Vagina (tissue), 2 donors: ENCODE data around the gene ZNF292. TPM values are rescaled to one million over a fixed set of nuclear protein-coding genes. Genes with fewer than 3 reads are reported as not detected.

Experiments
- DNase-seq, 2 donors: peaks; one replicate each; pipeline ENCODE4 v3.0.0-alpha.2; 2017; ENCODE audit errors: extremely low spot score in 2 of 2
- H3K27ac ChIP-seq: fragments of 200-600 bp; sonication (generic); one replicate; pipeline ENCODE4 v1.5.1; 2019
- H3K27me3 ChIP-seq: fragments of 200-600 bp; sonication (generic); one replicate; pipeline ENCODE4 v1.5.1; 2019
- H3K36me3 ChIP-seq, 2 donors: fragments of 200-600 bp; sonication (generic); one replicate each; pipeline ENCODE4 v1.5.1; 2017 to 2019
- H3K4me1 ChIP-seq: fragments of 200-600 bp; sonication (generic); one replicate; pipeline ENCODE4 v1.5.1; 2019
- H3K4me3 ChIP-seq, 2 donors: fragments of 200-600 bp; sonication (generic); 1 replicate in 1 of 2; 2 replicates in 1 of 2; pipeline ENCODE4 v1.5.1; 2016 to 2019
- H3K9me3 ChIP-seq: fragments of 200-600 bp; sonication (generic); one replicate; pipeline ENCODE4 v1.5.1; 2019
- CTCF ChIP-seq, 3 experiments: fragments of 450-650 bp in 2 of 3; fragments of 200-600 bp in 1 of 3; sonication (generic) in 1 of 3; IDR thresholded peaks; one replicate each; pipeline ENCODE4 v1.5.1; 2017 to 2019; ENCODE audit warnings: antibody characterized with exemption in 3 of 3, mild to moderate bottlenecking in 2 of 3, moderate library complexity in 2 of 3
- POLR2A ChIP-seq, 2 donors: fragments of 450-650 bp; IDR thresholded peaks; one replicate each; pipeline ENCODE4 v1.6.1; 2017; ENCODE audit warnings: antibody characterized with exemption in 2 of 2, mild to moderate bottlenecking in 2 of 2, moderate library complexity in 2 of 2
- POLR2AphosphoS5 ChIP-seq, 2 donors: sonication (generic); formaldehyde crosslinking; IDR thresholded peaks; one replicate each; pipeline ENCODE4 v1.9.0; 2017; ENCODE audit warnings: antibody characterized with exemption in 2 of 2, mild to moderate bottlenecking in 2 of 2, low read depth in 1 of 2; ENCODE audit not compliant: insufficient read depth in 1 of 2
- intact Hi-C: fragments of 100-400 bp; cut with DNase I; formaldehyde crosslinking; loops from one replicate; pipeline ENCODE4 v1.15.1; 2023
- total RNA-seq: library from RNA; depleted of rRNA; stranded (reverse); fragments of >200 nt; gene quantifications from one replicate; pipeline ENCODE4 v1.2.3, GENCODE V29; 2016

The ZNF292 gene
- total RNA-seq, 1 donor from 2014 or later, result 41.5 TPM

GRCh38 chr6:87171938-87172633, 16.7 kb downstream of the ZNF292 start:
- Histone ChIP-seq H3K9me3 (no peaks in the 10 kb centered on the region), H3K4me1 (peaks cover 50% of the 10 kb centered on the region), H3K4me3 (no peak overlapping the region), H3K27ac (no peak overlapping the region), H3K27me3 (no peaks in the 10 kb centered on the region), H3K36me3 (no peaks in the 10 kb centered on the region)
- TF ChIP-seq CTCF (IDR thresholded peaks at IDR 0.05) (no peak), POLR2A (IDR thresholded peaks at IDR 0.05) (no peak), POLR2AphosphoS5 (IDR thresholded peaks at IDR 0.05; ENCODE audit: insufficient read depth in 1 of 2, low read depth in 1 of 2) (no peak)
- intact Hi-C loops, result no loop called here
- no peak for DNase-seq

- Histone ChIP-seq H3K27ac (no peak overlapping the region), H3K4me1 (peaks cover 50% of the 10 kb centered on the region), H3K27me3 (no peaks in the 10 kb centered on the region), H3K9me3 (no peaks in the 10 kb centered on the region), H3K36me3 (no peaks in the 10 kb centered on the region), H3K4me3 (no peak overlapping the region)
- TF ChIP-seq POLR2A (IDR thresholded peaks at IDR 0.05), result no peak
- no peak for TF ChIP-seq CTCF (IDR thresholded peaks at IDR 0.05)
- TF ChIP-seq POLR2AphosphoS5 (IDR thresholded peaks at IDR 0.05; ENCODE audit: insufficient read depth in 1 of 2, low read depth in 1 of 2), result no peak
- intact Hi-C loops, result no loop called here
- DNase-seq, result no peak
These were observed 18.8 kb downstream of the ZNF292 start for GRCh38 chr6:87174078-87174579.

- Histone ChIP-seq H3K9me3 (no peaks in the 10 kb centered on the region), H3K27me3 (no peaks in the 10 kb centered on the region), H3K36me3 (no peaks in the 10 kb centered on the region), H3K27ac (no peak overlapping the region), H3K4me1 (peaks cover 40% of the 10 kb centered on the region), H3K4me3 (no peak overlapping the region)
- no peak for DNase-seq
- TF ChIP-seq CTCF (IDR thresholded peaks at IDR 0.05) (no peak), POLR2A (IDR thresholded peaks at IDR 0.05) (no peak), POLR2AphosphoS5 (IDR thresholded peaks at IDR 0.05; ENCODE audit: insufficient read depth in 1 of 2, low read depth in 1 of 2) (no peak)
- intact Hi-C loops, result no loop called here
These were observed 21.1 kb downstream of the ZNF292 start for GRCh38 chr6:87176493-87176892.

GRCh38 chr6:87180105-87180728, 24.9 kb downstream of the ZNF292 start:
- intact Hi-C loops, result no loop called here
- H3K27ac ChIP-seq, result no peak overlapping the region
- no peaks in the 10 kb centered on the region for H3K36me3 ChIP-seq
- no peak for DNase-seq
- TF ChIP-seq POLR2AphosphoS5 (IDR thresholded peaks at IDR 0.05; ENCODE audit: insufficient read depth in 1 of 2, low read depth in 1 of 2), result no peak
- no peak for TF ChIP-seq POLR2A (IDR thresholded peaks at IDR 0.05)
- no peak for TF ChIP-seq CTCF (IDR thresholded peaks at IDR 0.05)
- no peaks in the 10 kb centered on the region for H3K27me3 ChIP-seq
- H3K4me3 ChIP-seq, result no peak overlapping the region
- H3K4me1 ChIP-seq, result peaks cover 31% of the 10 kb centered on the region
- H3K9me3 ChIP-seq, result no peaks in the 10 kb centered on the region

GRCh38 chr6:87181903-87182302, 26.5 kb downstream of the ZNF292 start:
- no peak overlapping the region for H3K27ac ChIP-seq
- TF ChIP-seq CTCF (IDR thresholded peaks at IDR 0.05), result no peak
- no peak for TF ChIP-seq POLR2A (IDR thresholded peaks at IDR 0.05)
- no peak for TF ChIP-seq POLR2AphosphoS5 (IDR thresholded peaks at IDR 0.05; ENCODE audit: insufficient read depth in 1 of 2, low read depth in 1 of 2)
- intact Hi-C loops, result no loop called here

More at GRCh38 chr6:87181903-87182302, 26.5 kb downstream of the ZNF292 start:
- Histone ChIP-seq H3K27me3 (no peaks in the 10 kb centered on the region), H3K4me3 (no peak overlapping the region), H3K9me3 (no peaks in the 10 kb centered on the region), H3K4me1 (peaks cover 43% of the 10 kb centered on the region), H3K36me3 (peaks cover 0 to 7% of the 10 kb centered on the region in 2 donors)
- DNase-seq, result no peak
